ENCODE results near the gene ASAP2.

GRCh38 chr2:9252002-9252357 is 45.4 kb downstream of the ASAP2 start:
- TF ChIP-seq CTCF (IDR thresholded peaks at IDR 0.05; ENCODE audit: low read length) = no peak
- no peak for TF ChIP-seq EZH2 (IDR thresholded peaks at IDR 0.05; ENCODE audit: borderline replicate concordance, low read length)
